Anterior cingulate cortex (tissue), 58 donors: Measurements from ENCODE around the gene TACC3.

ENCODE experiments used
- DNase-seq, 58 donors: peaks; one replicate each; lab custom pipeline; 2025; lab: John Stamatoyannopoulos, UW

The TACC3 gene

GRCh38 chr4:1769692-1770091 lies 48.4 kb downstream of the TACC3 start:
- no peak for DNase-seq

- DNase-seq = peak in 35 of 58 donors; percentile 19 to 85 (median 56)
Observed at GRCh38 chr4:1770245-1770644, 48.9 kb downstream of the TACC3 start.

- DNase-seq = no peak
Observed at GRCh38 chr4:1770791-1771231, 49.5 kb downstream of the TACC3 start.

- DNase-seq = no peak
Observed at GRCh38 chr4:1771555-1772305, 50.4 kb downstream of the TACC3 start.

GRCh38 chr4:1772853-1773538 lies 51.7 kb downstream of the TACC3 start:
- no peak for DNase-seq

- no peak for DNase-seq
Observed at GRCh38 chr4:1773754-1774153, 52.4 kb downstream of the TACC3 start.

GRCh38 chr4:1775731-1776500 lies 54.6 kb downstream of the TACC3 start:
- peak in 52 of 58 donors; percentile 33 to 89 (median 70) for DNase-seq

GRCh38 chr4:1776521-1777161 lies 55.3 kb downstream of the TACC3 start:
- DNase-seq = peak in 8 of 58 donors; percentile 16 to 59 (median 34)

GRCh38 chr4:1777822-1778641 lies 56.7 kb downstream of the TACC3 start:
- DNase-seq = peak in 49 of 58 donors; percentile 34 to 89 (median 60)

GRCh38 chr4:1778642-1779392 lies 57.5 kb downstream of the TACC3 start:
- DNase-seq = peak in 3 of 58 donors; percentile 31 to 61 (median 49)

GRCh38 chr4:1779588-1780382 lies 58.5 kb downstream of the TACC3 start:
- no peak for DNase-seq

- DNase-seq = no peak
Observed at GRCh38 chr4:1780435-1780834, 59.1 kb downstream of the TACC3 start.

GRCh38 chr4:1783015-1783414 lies 61.7 kb downstream of the TACC3 start:
- DNase-seq = no peak

- peak in 6 of 58 donors; percentile 17 to 42 (median 29) for DNase-seq
Observed at GRCh38 chr4:1783970-1784369, 62.6 kb downstream of the TACC3 start.

- peak in 18 of 58 donors; percentile 17 to 73 (median 33) for DNase-seq
Observed at GRCh38 chr4:1784395-1784788, 63.1 kb downstream of the TACC3 start.

- DNase-seq = peak in 8 of 58 donors; percentile 18 to 59 (median 37)
Observed at GRCh38 chr4:1784789-1785591, 63.7 kb downstream of the TACC3 start.

GRCh38 chr4:1785592-1785991 lies 64.3 kb downstream of the TACC3 start:
- DNase-seq = no peak
